Left renal cortex interstitium (tissue), 4 donors: ENCODE measurements around the gene MOCS1. TPM values are rescaled to one million over a fixed set of nuclear protein-coding genes. Genes with fewer than 3 reads are reported as not detected.

ENCODE experiments used
- DNase-seq, 4 donors: peaks; one replicate each; pipeline ENCODE4 v3.0.0-alpha.2; 2013; ENCODE audit warnings: low read depth in 4 of 4, low spot score in 2 of 4, missing footprints in 1 of 4
- polyA plus RNA-seq, 4 donors: library from polyadenylated mRNA; unstranded; fragments of 120-200 nt; gene quantifications; one replicate each; pipeline ENCODE4 v1.2.1, GENCODE V29; 2013; ENCODE audit not compliant: insufficient read length in 4 of 4

The MOCS1 gene
- polyA plus RNA-seq, 4 donors = 11.3 to 14.4 (median 12.6) TPM

- DNase-seq = no peak
Measured at GRCh38 chr6:39925931-39926290, 8.4 kb downstream of the MOCS1 start.

- no peak for DNase-seq
Measured at GRCh38 chr6:39925191-39925930, 8.9 kb downstream of the MOCS1 start.

- no peak for DNase-seq
Measured at GRCh38 chr6:39924283-39924682, 10.0 kb downstream of the MOCS1 start.

GRCh38 chr6:39923861-39924260 is 10.4 kb downstream of the MOCS1 start:
- DNase-seq = no peak

GRCh38 chr6:39923394-39923793 is 10.9 kb downstream of the MOCS1 start:
- DNase-seq = no peak

- no peak for DNase-seq
Measured at GRCh38 chr6:39922821-39923220, 11.4 kb downstream of the MOCS1 start.

- DNase-seq = no peak
Measured at GRCh38 chr6:39920157-39920556, 14.1 kb downstream of the MOCS1 start.

GRCh38 chr6:39918831-39919230 is 15.4 kb downstream of the MOCS1 start:
- DNase-seq = no peak

- no peak for DNase-seq
Measured at GRCh38 chr6:39917981-39918380, 16.3 kb downstream of the MOCS1 start.

- DNase-seq = no peak
Measured at GRCh38 chr6:39917329-39917728, 16.9 kb downstream of the MOCS1 start.

- no peak for DNase-seq
Measured at GRCh38 chr6:39915866-39916265, 18.4 kb downstream of the MOCS1 start.

GRCh38 chr6:39914239-39914638 is 20.0 kb downstream of the MOCS1 start:
- no peak for DNase-seq

GRCh38 chr6:39913391-39913916 is 20.8 kb downstream of the MOCS1 start:
- DNase-seq = no peak

GRCh38 chr6:39912446-39912845 is 21.8 kb downstream of the MOCS1 start:
- DNase-seq = no peak

- DNase-seq = no peak
Measured at GRCh38 chr6:39911513-39912125, 22.6 kb downstream of the MOCS1 start.

- no peak for DNase-seq
Measured at GRCh38 chr6:39910744-39911143, 23.5 kb downstream of the MOCS1 start.

- DNase-seq = no peak
Measured at GRCh38 chr6:39910164-39910563, 24.1 kb downstream of the MOCS1 start.

GRCh38 chr6:39909701-39910100 is 24.6 kb downstream of the MOCS1 start:
- no peak for DNase-seq

GRCh38 chr6:39908838-39909583 is 25.3 kb downstream of the MOCS1 start:
- no peak for DNase-seq

- DNase-seq = no peak
Measured at GRCh38 chr6:39907871-39908575, 26.2 kb downstream of the MOCS1 start.

GRCh38 chr6:39906318-39906761 is 27.9 kb downstream of the MOCS1 start:
- DNase-seq = no peak
